SJSA1 (cell line): Measurements from ENCODE around the gene DPT. TPM values are rescaled to one million over a fixed set of nuclear protein-coding genes. Genes with fewer than 3 reads are reported as not detected.
"Not testable (repeated sequence)": the region's sequence is repeated elsewhere in the genome, so short reads cannot be mapped to it uniquely, and the experiment has no call there.

Experiments used
- DNase-seq, 2 experiments: peaks; one replicate each; pipeline ENCODE4 v3.0.0-alpha.2; 2015 to 2020; ENCODE audit warnings: low spot score in 2 of 2, low read depth in 1 of 2
- H3K27ac ChIP-seq: fragments of 250-450 bp; sonication (Bioruptor Pico); 2 replicates; pipeline ENCODE4 v1.5.1; 2020; ENCODE audit warnings: mild to moderate bottlenecking, moderate library complexity
- H3K27me3 ChIP-seq: fragments of 250-450 bp; sonication (Bioruptor Pico); replicated peaks from 2 replicates; pipeline ENCODE4 v1.5.1; 2020; ENCODE audit warnings: mild to moderate bottlenecking, moderate library complexity
- H3K36me3 ChIP-seq: fragments of 250-450 bp; sonication (Bioruptor Pico); 2 replicates; pipeline ENCODE4 v1.5.1; 2020; ENCODE audit warnings: mild to moderate bottlenecking
- H3K4me1 ChIP-seq: fragments of 250-450 bp; sonication (Bioruptor Pico); replicated peaks from 2 replicates; pipeline ENCODE4 v1.6.1; 2021; ENCODE audit warnings: mild to moderate bottlenecking
- H3K4me3 ChIP-seq: fragments of 250-450 bp; sonication (Bioruptor Pico); 2 replicates; pipeline ENCODE4 v1.5.1; 2020; ENCODE audit warnings: mild to moderate bottlenecking
- H3K9me3 ChIP-seq: fragments of 250-450 bp; sonication (Bioruptor Pico); replicated peaks from 2 replicates; pipeline ENCODE4 v1.5.1; 2020; ENCODE audit warnings: mild to moderate bottlenecking
- total RNA-seq: library from RNA; depleted of rRNA; stranded (reverse); fragments of >200 nt; shearing (Covaris generic); gene quantifications from 2 replicates; pipeline ENCODE4 v1.2.3, GENCODE V29; 2014; rRNA removed

Gene DPT
- not detected in 2 replicates for total RNA-seq

- Histone ChIP-seq H3K4me1 (no peaks in the 10 kb centered on the region), H3K36me3 (no peaks in the 10 kb centered on the region), H3K4me3 (no peak within 1 kb of the TSS), H3K27me3 (no peaks in the 10 kb centered on the region), H3K27ac (no peak within 1 kb of the TSS), H3K9me3 (no peaks in the 10 kb centered on the region)
- no peak for DNase-seq
Observed at GRCh38 chr1:168728473-168729404, at the start of gene DPT. TSS of gene DPT (minus strand) at chr1:168729206. CDS start at chr1:168729174, 32 bp downstream.

GRCh38 chr1:168775366-168775765, 46.4 kb upstream of the DPT start:
- Histone ChIP-seq H3K36me3 (no peaks in the 10 kb centered on the region), H3K27me3 (no peaks in the 10 kb centered on the region), H3K4me1 (no peaks in the 10 kb centered on the region), H3K9me3 (no peaks in the 10 kb centered on the region), H3K4me3 (no peak overlapping the region), H3K27ac (no peak overlapping the region)
- DNase-seq: no peak

GRCh38 chr1:168774241-168774640, 45.2 kb upstream of the DPT start:
- H3K27me3 ChIP-seq: no peaks in the 10 kb centered on the region
- H3K27ac ChIP-seq: no peak overlapping the region
- no peak overlapping the region for H3K4me3 ChIP-seq
- no peak for DNase-seq
- no peaks in the 10 kb centered on the region for H3K4me1 ChIP-seq
- H3K9me3 ChIP-seq: no peaks in the 10 kb centered on the region
- no peaks in the 10 kb centered on the region for H3K36me3 ChIP-seq

GRCh38 chr1:168772428-168773060, 43.5 kb upstream of the DPT start:
- no peak overlapping the region for H3K27ac ChIP-seq
- H3K27me3 ChIP-seq: no peaks in the 10 kb centered on the region
- H3K36me3 ChIP-seq: no peaks in the 10 kb centered on the region
- no peaks in the 10 kb centered on the region for H3K4me1 ChIP-seq
- H3K9me3 ChIP-seq: no peaks in the 10 kb centered on the region
- no peak overlapping the region for H3K4me3 ChIP-seq
- no peak for DNase-seq

- no peaks in the 10 kb centered on the region for H3K4me1 ChIP-seq
- no peak for DNase-seq
- no peak overlapping the region for H3K4me3 ChIP-seq
Observed at GRCh38 chr1:168771104-168771630, 42.2 kb upstream of the DPT start.

GRCh38 chr1:168769893-168770292, 40.9 kb upstream of the DPT start:
- not testable (repeated sequence) for H3K36me3 ChIP-seq, H3K4me3 ChIP-seq, H3K4me1 ChIP-seq, H3K9me3 ChIP-seq, H3K27ac ChIP-seq, DNase-seq, H3K27me3 ChIP-seq

More at GRCh38 chr1:168771104-168771630, 42.2 kb upstream of the DPT start:
- Histone ChIP-seq H3K27ac (no peak overlapping the region), H3K36me3 (no peaks in the 10 kb centered on the region), H3K27me3 (no peaks in the 10 kb centered on the region), H3K9me3 (no peaks in the 10 kb centered on the region)

- Histone ChIP-seq H3K36me3 (no peaks in the 10 kb centered on the region), H3K27ac (no peak overlapping the region), H3K9me3 (no peaks in the 10 kb centered on the region), H3K27me3 (no peaks in the 10 kb centered on the region), H3K4me3 (no peak overlapping the region), H3K4me1 (no peaks in the 10 kb centered on the region)
- DNase-seq: no peak
Observed at GRCh38 chr1:168767894-168768584, 39.0 kb upstream of the DPT start.

GRCh38 chr1:168766568-168766967, 37.6 kb upstream of the DPT start:
- no peaks in the 10 kb centered on the region for H3K9me3 ChIP-seq
- H3K27ac ChIP-seq: no peak overlapping the region
- no peaks in the 10 kb centered on the region for H3K4me1 ChIP-seq
- DNase-seq: no peak
- H3K27me3 ChIP-seq: no peaks in the 10 kb centered on the region
- H3K4me3 ChIP-seq: no peak overlapping the region
- H3K36me3 ChIP-seq: no peaks in the 10 kb centered on the region

- Histone ChIP-seq H3K4me3 (no peak overlapping the region), H3K36me3 (no peaks in the 10 kb centered on the region), H3K9me3 (no peaks in the 10 kb centered on the region), H3K27me3 (no peaks in the 10 kb centered on the region), H3K4me1 (no peaks in the 10 kb centered on the region), H3K27ac (no peak overlapping the region)
- DNase-seq: no peak
Observed at GRCh38 chr1:168763031-168763430, 34.0 kb upstream of the DPT start.

- Histone ChIP-seq H3K4me1 (no peaks in the 10 kb centered on the region), H3K4me3 (no peak overlapping the region), H3K36me3 (no peaks in the 10 kb centered on the region), H3K27ac (no peak overlapping the region), H3K9me3 (no peaks in the 10 kb centered on the region), H3K27me3 (no peaks in the 10 kb centered on the region)
- no peak for DNase-seq
Observed at GRCh38 chr1:168762473-168762872, 33.5 kb upstream of the DPT start.

GRCh38 chr1:168760781-168761180, 31.8 kb upstream of the DPT start:
- Histone ChIP-seq H3K4me1 (no peaks in the 10 kb centered on the region), H3K36me3 (no peaks in the 10 kb centered on the region), H3K27me3 (no peaks in the 10 kb centered on the region), H3K27ac (no peak overlapping the region), H3K9me3 (no peaks in the 10 kb centered on the region), H3K4me3 (no peak overlapping the region)
- no peak for DNase-seq

GRCh38 chr1:168760241-168760640, 31.2 kb upstream of the DPT start:
- Histone ChIP-seq H3K9me3 (no peaks in the 10 kb centered on the region), H3K4me1 (no peaks in the 10 kb centered on the region)

GRCh38 chr1:168759077-168759476, 30.1 kb upstream of the DPT start:
- H3K36me3 ChIP-seq: no peaks in the 10 kb centered on the region
- no peak overlapping the region for H3K27ac ChIP-seq

More at GRCh38 chr1:168760241-168760640, 31.2 kb upstream of the DPT start:
- Histone ChIP-seq H3K4me3 (no peak overlapping the region), H3K27ac (no peak overlapping the region), H3K36me3 (no peaks in the 10 kb centered on the region), H3K27me3 (no peaks in the 10 kb centered on the region)
- DNase-seq: no peak

More at GRCh38 chr1:168759077-168759476, 30.1 kb upstream of the DPT start:
- Histone ChIP-seq H3K4me3 (no peak overlapping the region), H3K4me1 (no peaks in the 10 kb centered on the region), H3K27me3 (no peaks in the 10 kb centered on the region), H3K9me3 (no peaks in the 10 kb centered on the region)
- DNase-seq: no peak
